Gastroesophageal sphincter (tissue), 2 donors: ENCODE data around the gene SHISAL1.

ENCODE experiments used
- EP300 ChIP-seq: sonication (generic); formaldehyde crosslinking; IDR thresholded peaks from one replicate; pipeline ENCODE4 v1.6.1; 2017; ENCODE audit warnings: antibody characterized with exemption, mild to moderate bottlenecking
- POLR2A ChIP-seq, 2 donors: fragments of 450-650 bp; IDR thresholded peaks; one replicate each; pipeline ENCODE4 v1.6.1; 2017; ENCODE audit warnings: antibody characterized with exemption in 2 of 2, mild to moderate bottlenecking in 2 of 2, moderate library complexity in 1 of 2

- no peak for TF ChIP-seq POLR2A (IDR thresholded peaks at IDR 0.05)
- no peak for TF ChIP-seq EP300
Observed at GRCh38 chr22:44293876-44294275, 18.9 kb downstream of the SHISAL1 start.
